ENCODE measurements around the gene NEUROD6.

DNA sequence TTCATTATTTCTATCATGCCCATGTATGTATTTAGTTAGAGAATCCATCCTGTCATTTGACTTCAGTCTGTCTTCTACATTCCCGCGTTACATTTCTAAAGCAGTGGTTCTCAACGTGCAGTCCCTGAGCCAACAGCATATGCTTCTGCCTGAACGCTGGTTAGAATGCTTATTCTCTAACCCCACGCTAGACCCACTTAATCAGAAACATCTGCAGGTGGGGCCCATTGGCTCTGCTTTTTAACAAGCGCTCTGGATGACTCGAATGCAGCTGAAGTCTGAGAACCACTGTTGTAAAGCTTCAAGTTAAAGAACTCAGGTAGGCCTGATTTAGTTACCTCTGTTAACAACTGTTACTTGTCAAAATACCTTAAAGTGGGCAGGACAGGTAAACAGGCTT lies 38.2 kb downstream of the NEUROD6 start:
- TF ChIP-seq, protein P1, sequence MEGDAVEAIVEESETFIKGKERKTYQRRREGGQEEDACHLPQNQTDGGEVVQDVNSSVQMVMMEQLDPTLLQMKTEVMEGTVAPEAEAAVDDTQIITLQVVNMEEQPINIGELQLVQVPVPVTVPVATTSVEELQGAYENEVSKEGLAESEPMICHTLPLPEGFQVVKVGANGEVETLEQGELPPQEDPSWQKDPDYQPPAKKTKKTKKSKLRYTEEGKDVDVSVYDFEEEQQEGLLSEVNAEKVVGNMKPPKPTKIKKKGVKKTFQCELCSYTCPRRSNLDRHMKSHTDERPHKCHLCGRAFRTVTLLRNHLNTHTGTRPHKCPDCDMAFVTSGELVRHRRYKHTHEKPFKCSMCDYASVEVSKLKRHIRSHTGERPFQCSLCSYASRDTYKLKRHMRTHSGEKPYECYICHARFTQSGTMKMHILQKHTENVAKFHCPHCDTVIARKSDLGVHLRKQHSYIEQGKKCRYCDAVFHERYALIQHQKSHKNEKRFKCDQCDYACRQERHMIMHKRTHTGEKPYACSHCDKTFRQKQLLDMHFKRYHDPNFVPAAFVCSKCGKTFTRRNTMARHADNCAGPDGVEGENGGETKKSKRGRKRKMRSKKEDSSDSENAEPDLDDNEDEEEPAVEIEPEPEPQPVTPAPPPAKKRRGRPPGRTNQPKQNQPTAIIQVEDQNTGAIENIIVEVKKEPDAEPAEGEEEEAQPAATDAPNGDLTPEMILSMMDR (IDR thresholded peaks at IDR 0.05; ENCODE audit: poor library complexity, severe bottlenecking) = no peak
- TF ChIP-seq MXI1 (conservative IDR thresholded peaks at IDR 0.05; ENCODE audit: poor library complexity, severe bottlenecking) (no peak), POLR2AphosphoS5 (IDR thresholded peaks at IDR 0.05) (no peak), EZH2 (IDR thresholded peaks at IDR 0.05; ENCODE audit: borderline replicate concordance, insufficient read depth, low read length, poor library complexity, severe bottlenecking) (no peak), TAF1 (IDR thresholded peaks at IDR 0.05; ENCODE audit: low read depth) (no peak), EP300 (conservative IDR thresholded peaks at IDR 0.05; ENCODE audit: poor library complexity, severe bottlenecking) (no peak), SMC3 (conservative IDR thresholded peaks at IDR 0.05; ENCODE audit: poor library complexity) (no peak)
- TF ChIP-seq, protein P2, sequence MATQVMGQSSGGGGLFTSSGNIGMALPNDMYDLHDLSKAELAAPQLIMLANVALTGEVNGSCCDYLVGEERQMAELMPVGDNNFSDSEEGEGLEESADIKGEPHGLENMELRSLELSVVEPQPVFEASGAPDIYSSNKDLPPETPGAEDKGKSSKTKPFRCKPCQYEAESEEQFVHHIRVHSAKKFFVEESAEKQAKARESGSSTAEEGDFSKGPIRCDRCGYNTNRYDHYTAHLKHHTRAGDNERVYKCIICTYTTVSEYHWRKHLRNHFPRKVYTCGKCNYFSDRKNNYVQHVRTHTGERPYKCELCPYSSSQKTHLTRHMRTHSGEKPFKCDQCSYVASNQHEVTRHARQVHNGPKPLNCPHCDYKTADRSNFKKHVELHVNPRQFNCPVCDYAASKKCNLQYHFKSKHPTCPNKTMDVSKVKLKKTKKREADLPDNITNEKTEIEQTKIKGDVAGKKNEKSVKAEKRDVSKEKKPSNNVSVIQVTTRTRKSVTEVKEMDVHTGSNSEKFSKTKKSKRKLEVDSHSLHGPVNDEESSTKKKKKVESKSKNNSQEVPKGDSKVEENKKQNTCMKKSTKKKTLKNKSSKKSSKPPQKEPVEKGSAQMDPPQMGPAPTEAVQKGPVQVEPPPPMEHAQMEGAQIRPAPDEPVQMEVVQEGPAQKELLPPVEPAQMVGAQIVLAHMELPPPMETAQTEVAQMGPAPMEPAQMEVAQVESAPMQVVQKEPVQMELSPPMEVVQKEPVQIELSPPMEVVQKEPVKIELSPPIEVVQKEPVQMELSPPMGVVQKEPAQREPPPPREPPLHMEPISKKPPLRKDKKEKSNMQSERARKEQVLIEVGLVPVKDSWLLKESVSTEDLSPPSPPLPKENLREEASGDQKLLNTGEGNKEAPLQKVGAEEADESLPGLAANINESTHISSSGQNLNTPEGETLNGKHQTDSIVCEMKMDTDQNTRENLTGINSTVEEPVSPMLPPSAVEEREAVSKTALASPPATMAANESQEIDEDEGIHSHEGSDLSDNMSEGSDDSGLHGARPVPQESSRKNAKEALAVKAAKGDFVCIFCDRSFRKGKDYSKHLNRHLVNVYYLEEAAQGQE (IDR thresholded peaks at IDR 0.05; ENCODE audit: borderline replicate concordance) = no peak
